SK-N-SH (cell line): ENCODE data around the gene MADD. TPM values are rescaled to one million over a fixed set of nuclear protein-coding genes. Genes with fewer than 3 reads are reported as not detected.

Experiments used
- CTCF ChIA-PET: fragments of 300-600, 350-600 bp; formaldehyde crosslinking; extraction: SDS; loops from one replicate; lab custom pipeline; 2021; lab: Yijun Ruan, JAX
- POLR2A ChIA-PET: fragments of 350-600 bp; sonication (Branson Sonifier 250); formaldehyde crosslinking; extraction: SDS; loops from one replicate; lab custom pipeline; 2020; ENCODE audit warnings: antibody characterized with exemption, inconsistent platforms; lab: Yijun Ruan, JAX
- DNase-seq: peaks from one replicate; pipeline ENCODE4 v3.0.0; 2012
- H2AFZ ChIP-seq: fragments of 200-600 bp; sonication (generic); 2 replicates; pipeline ENCODE4 v1.8.1; 2016; ENCODE audit warnings: antibody characterized with exemption, mild to moderate bottlenecking, low read depth
- H3F3A ChIP-seq: fragments of 200-600 bp; sonication (generic); replicated peaks from 2 replicates; pipeline ENCODE3; 2016; ENCODE audit warnings: antibody characterized with exemption, mild to moderate bottlenecking; ENCODE audit not compliant: insufficient read depth
- H3K27ac ChIP-seq, 2 experiments: fragments of 200-500 bp in 1 of 2; fragments of 200-600 bp in 1 of 2; sonication (Bioruptor generic) in 1 of 2; sonication (generic), shearing (Covaris generic) in 1 of 2; 2 replicates each; pipeline versions ENCODE4 v1.5.1 to v1.6.1; 2014 to 2016; ENCODE audit warnings: low read depth in 2 of 2, inconsistent platforms in 1 of 2, low read length in 1 of 2, mild to moderate bottlenecking in 1 of 2, mixed read lengths in 1 of 2
- H3K27me3 ChIP-seq: fragments of 200-600 bp; sonication (generic), shearing (Covaris generic); 2 replicates; pipeline ENCODE4 v1.6.1; 2016; ENCODE audit warnings: mixed run types; ENCODE audit not compliant: insufficient read depth
- H3K36me3 ChIP-seq, 2 experiments: fragments of 200-500 bp in 1 of 2; fragments of 200-600 bp in 1 of 2; sonication (Bioruptor generic) in 1 of 2; sonication (generic) in 1 of 2; replicated peaks in 1 of 2; 2 replicates each; pipeline versions ENCODE3 to v1.5.1; 2014 to 2016; ENCODE audit warnings: low read length in 1 of 2, mild to moderate bottlenecking in 1 of 2; ENCODE audit not compliant: insufficient read depth in 2 of 2, control insufficient read depth in 1 of 2
- H3K4me1 ChIP-seq, 2 experiments: fragments of 200-500 bp in 1 of 2; fragments of 200-600 bp in 1 of 2; sonication (Bioruptor generic) in 1 of 2; sonication (generic), shearing (Covaris generic) in 1 of 2; 2 replicates each; pipeline versions ENCODE4 v1.5.1 to v1.6.1; 2014 to 2016; ENCODE audit warnings: low read depth in 1 of 2, low read length in 1 of 2, mixed run types in 1 of 2; ENCODE audit not compliant: insufficient read depth in 2 of 2, control insufficient read depth in 1 of 2
- H3K4me2 ChIP-seq: fragments of 200-600 bp; sonication (generic), shearing (Covaris generic); 2 replicates; pipeline ENCODE4 v1.6.1; 2017; ENCODE audit warnings: mixed run types
- H3K4me3 ChIP-seq, 2 experiments: fragments of 200-500 bp in 1 of 2; fragments of 200-600 bp in 1 of 2; sonication (Bioruptor generic) in 1 of 2; sonication (generic), shearing (Covaris generic) in 1 of 2; 2 replicates each; pipeline versions ENCODE4 v1.5.1 to v1.8.1; 2014 to 2016; ENCODE audit warnings: low read depth in 2 of 2, inconsistent platforms in 1 of 2, low read length in 1 of 2, mild to moderate bottlenecking in 1 of 2, mixed read lengths in 1 of 2, moderate library complexity in 1 of 2
- H3K79me2 ChIP-seq: fragments of 200-600 bp; sonication (generic); 2 replicates; pipeline ENCODE4 v1.8.1; 2017; ENCODE audit warnings: mild to moderate bottlenecking; ENCODE audit not compliant: insufficient read depth
- H3K9ac ChIP-seq: fragments of 200-600 bp; sonication (generic); 2 replicates; pipeline ENCODE4 v1.6.1; 2017; ENCODE audit warnings: mixed run types
- H3K9me2 ChIP-seq: fragments of 200-600 bp; sonication (generic); 2 replicates; pipeline ENCODE4 v1.6.1; 2017; ENCODE audit warnings: mixed run types
- H3K9me3 ChIP-seq: fragments of 200-600 bp; sonication (generic); 2 replicates; pipeline ENCODE4 v1.6.1; 2017; ENCODE audit warnings: mixed run types, mild to moderate bottlenecking, moderate library complexity
- H4K20me1 ChIP-seq: fragments of 200-600 bp; sonication (generic); 2 replicates; pipeline ENCODE4 v1.6.1; 2017; ENCODE audit warnings: mild to moderate bottlenecking, mixed run types; ENCODE audit not compliant: insufficient read depth
- EZH2phosphoT487 ChIP-seq: fragments of 200-600 bp; sonication (generic); IDR thresholded peaks from 2 replicates; pipeline ENCODE4 v1.6.1; 2017; ENCODE audit warnings: low read depth, mixed run types, mild to moderate bottlenecking, antibody characterized with exemption, moderate library complexity, borderline replicate concordance
- FOXJ3 ChIP-seq: sonication (generic); formaldehyde crosslinking; IDR thresholded peaks from 2 replicates; pipeline ENCODE4 v1.5.1; 2020; ENCODE audit warnings: mild to moderate bottlenecking, missing genetic modification reagents
- FOXM1 ChIP-seq: IDR thresholded peaks from 2 replicates; pipeline ENCODE4 v1.4.0; 2012; ENCODE audit warnings: low read depth, mild to moderate bottlenecking
- GABPA ChIP-seq: IDR thresholded peaks from 2 replicates; pipeline ENCODE4 v1.4.0; 2012; ENCODE audit warnings: low read depth, mild to moderate bottlenecking
- IRF3 ChIP-seq: fragments of 150-350 bp; IDR thresholded peaks from 2 replicates; pipeline ENCODE4 v1.6.1; 2016; ENCODE audit warnings: mild to moderate bottlenecking, low read depth, low read length
- MEF2A ChIP-seq: IDR thresholded peaks from 2 replicates; pipeline ENCODE4 v1.4.0; 2012; ENCODE audit warnings: low read depth, borderline replicate concordance
- MXI1 ChIP-seq: IDR thresholded peaks from 2 replicates; pipeline ENCODE4 v1.6.1; 2012; ENCODE audit warnings: mild to moderate bottlenecking, low read depth, low read length, improper control_type of control experiment
- NFIC ChIP-seq: IDR thresholded peaks from 2 replicates; pipeline ENCODE4 v1.4.0; 2012; ENCODE audit warnings: borderline replicate concordance
- PBX3 ChIP-seq: IDR thresholded peaks from 2 replicates; pipeline ENCODE4; 2012
- RAD21 ChIP-seq: IDR thresholded peaks from 2 replicates; pipeline ENCODE4 v1.6.1; 2012; ENCODE audit warnings: mild to moderate bottlenecking, low read length
- RCOR1 ChIP-seq: fragments of 150-350 bp; IDR thresholded peaks from 2 replicates; pipeline ENCODE4 v1.6.1; 2017; ENCODE audit warnings: antibody characterized with exemption, low read length
- REST ChIP-seq: IDR thresholded peaks from 2 replicates; pipeline ENCODE4 v1.6.1; 2012; ENCODE audit warnings: mild to moderate bottlenecking, low read depth, low read length, moderate library complexity
- TAF1 ChIP-seq: IDR thresholded peaks from 2 replicates; pipeline ENCODE4 v1.6.1; 2012; ENCODE audit warnings: low read depth, mild to moderate bottlenecking, low read length, moderate library complexity, borderline replicate concordance
- USF1 ChIP-seq: IDR thresholded peaks from 2 replicates; pipeline ENCODE4 v1.4.0; 2012; ENCODE audit warnings: low read depth, borderline replicate concordance
- ZBTB33 ChIP-seq: IDR thresholded peaks from 2 replicates; pipeline ENCODE4 v1.4.0; 2012; ENCODE audit warnings: low read depth, borderline replicate concordance
- WGBS: methylation state at CpG from one replicate; pipeline ENCODE4 v1.1.6; 2017; ENCODE audit warnings: low lambda C conversion rate; 5-methylcytosine and 5-hydroxymethylcytosine counted together
- polyA plus RNA-seq, 3 experiments: library from polyadenylated mRNA; depleted of rRNA; stranded (reverse); fragments of >200 nt; gene quantifications; 2 replicates each; pipeline ENCODE4 v1.2.3, GENCODE V29; 2012

Gene MADD
- polyA plus RNA-seq, 1 of the 3 experiments (the other 2 are of a cell fraction): 16.4 TPM

- ChIA-PET POLR2A (no interaction called here), CTCF (interaction anchor here (1.0 kb wide), 1 partner anchor 37 kb away, joined by 3 read pairs; no protein-coding TSS in a partner anchor)
- Histone ChIP-seq H3K9me2 (no peaks in the 10 kb centered on the region), H3K4me1 (no peaks in the 10 kb centered on the region), H3F3A (no peaks in the 10 kb centered on the region), H4K20me1 (no peaks in the 10 kb centered on the region), H3K79me2 (no peaks in the 10 kb centered on the region), H3K4me3 (no peak overlapping the region), H3K9me3 (no peaks in the 10 kb centered on the region), H2AFZ (no peak overlapping the region), H3K27me3 (no peaks in the 10 kb centered on the region), H3K27ac (no peak overlapping the region), H3K4me2 (no peak overlapping the region), H3K9ac (no peak overlapping the region), H3K36me3 (peaks cover 22 to 38% of the 10 kb centered on the region in 2 experiments)
- WGBS: 100% methylated on average over 2 of the region's 2 CpGs
- DNase-seq: no peak
- TF ChIP-seq MEF2A (no peak), EZH2phosphoT487 (no peak), FOXM1 (no peak), NFIC (no peak), FOXJ3 (CRISPR knock-in tag) (no peak), IRF3 (no peak), PBX3 (no peak), RCOR1 (no peak), USF1 (no peak), GABPA (no peak)
Measured at GRCh38 chr11:47318166-47318565, 48.2 kb downstream of the MADD start.

GRCh38 chr11:47324520-47324919 lies 54.6 kb downstream of the MADD start:
- Histone ChIP-seq H3K27me3 (no peaks in the 10 kb centered on the region), H3K4me2 (no peak overlapping the region), H3K9ac (no peak overlapping the region), H4K20me1 (no peaks in the 10 kb centered on the region), H2AFZ (no peak overlapping the region), H3K36me3 (peaks cover 16 to 43% of the 10 kb centered on the region in 2 experiments), H3K79me2 (no peaks in the 10 kb centered on the region), H3K9me3 (no peaks in the 10 kb centered on the region), H3K4me3 (no peak overlapping the region), H3K4me1 (no peaks in the 10 kb centered on the region), H3K27ac (no peak overlapping the region), H3F3A (no peaks in the 10 kb centered on the region), H3K9me2 (no peaks in the 10 kb centered on the region)
- POLR2A ChIA-PET: no interaction called here
- 90% methylated on average over 12 of the region's 12 CpGs for WGBS
- DNase-seq: no peak
- CTCF ChIA-PET: interaction anchor here (1.1 kb wide), 1 partner anchor 201 kb away, joined by 4 read pairs; no protein-coding TSS in a partner anchor
- TF ChIP-seq REST: no peak
- no peak for TF ChIP-seq MEF2A
- no peak for TF ChIP-seq TAF1
- TF ChIP-seq RAD21: no peak
- TF ChIP-seq ZBTB33: no peak
- no peak for TF ChIP-seq IRF3
- TF ChIP-seq MXI1: no peak
- no peak for TF ChIP-seq PBX3
